Bronchial epithelial cell (primary cell): ENCODE data around the gene CRLF3. TPM values are rescaled to one million over a fixed set of nuclear protein-coding genes. Genes with fewer than 3 reads are reported as not detected.
A peak's percentile ranks its signal among the peaks of the same experiment; 100 is the strongest.
"Not testable (repeated sequence)": the region's sequence is repeated elsewhere in the genome, so short reads cannot be mapped to it uniquely, and the experiment has no call there.

Source experiments
- DNase-seq: peaks from one replicate; pipeline ENCODE4 v3.0.0-alpha.2; 2010; ENCODE audit warnings: low read depth
- FAIRE-seq: peaks from 2 replicates; lab custom pipeline; 2011; peaks lifted over from hg19 to GRCh38; lab: Jason Lieb, UNC
- H3K27me3 ChIP-seq: 2 replicates; pipeline ENCODE4 v1.5.1; 2011; ENCODE audit warnings: low read length; ENCODE audit not compliant: control insufficient read depth, insufficient read depth
- H3K36me3 ChIP-seq: 2 replicates; pipeline ENCODE4 v1.5.1; 2011; ENCODE audit warnings: low read length; ENCODE audit not compliant: control insufficient read depth, insufficient read depth
- H3K4me3 ChIP-seq: 2 replicates; pipeline ENCODE4 v1.5.1; 2011; ENCODE audit warnings: mild to moderate bottlenecking, low read depth, low read length, control low read depth
- CTCF ChIP-seq: IDR thresholded peaks from 2 replicates; pipeline ENCODE4 v1.5.1; 2011; ENCODE audit warnings: mild to moderate bottlenecking, moderate library complexity, low read length, control low read depth, inconsistent platforms; ENCODE audit not compliant: insufficient read depth, severe bottlenecking
- total RNA-seq: library from RNA; depleted of rRNA; stranded (reverse); fragments of >200 nt; gene quantifications from 2 replicates; pipeline ENCODE4 v1.2.1, GENCODE V29; 2014

CRLF3 gene
- total RNA-seq, 1 donor from 2014 or later, result 27.6 TPM

GRCh38 chr17:30821871-30822723, 2.4 kb downstream of the CRLF3 start:
- no peak for TF ChIP-seq CTCF
- DNase-seq, result no peak
- H3K36me3 ChIP-seq, result no peaks in the 10 kb centered on the region
- no peak for FAIRE-seq
- H3K4me3 ChIP-seq, result no peak overlapping the region
- no peaks in the 10 kb centered on the region for H3K27me3 ChIP-seq

- Histone ChIP-seq H3K36me3 (no peaks in the 10 kb centered on the region), H3K4me3 (no peak overlapping the region), H3K27me3 (no peaks in the 10 kb centered on the region)
- no peak for FAIRE-seq
- DNase-seq, result no peak
- TF ChIP-seq CTCF, result no peak
Measured at GRCh38 chr17:30819971-30820705, 4.4 kb downstream of the CRLF3 start.

- TF ChIP-seq CTCF, result no peak
- H3K36me3 ChIP-seq, result no peaks in the 10 kb centered on the region
- no peaks in the 10 kb centered on the region for H3K27me3 ChIP-seq
- FAIRE-seq (no peak), DNase-seq (no peak)
- H3K4me3 ChIP-seq, result no peak overlapping the region
Measured at GRCh38 chr17:30816165-30816564, 8.3 kb downstream of the CRLF3 start.

GRCh38 chr17:30814860-30815259, 9.6 kb downstream of the CRLF3 start:
- H3K4me3 ChIP-seq, FAIRE-seq, DNase-seq, H3K36me3 ChIP-seq, H3K27me3 ChIP-seq: not testable (repeated sequence)

GRCh38 chr17:30814236-30814635, 10.3 kb downstream of the CRLF3 start:
- not testable (repeated sequence) for H3K36me3 ChIP-seq, DNase-seq, H3K4me3 ChIP-seq, FAIRE-seq, H3K27me3 ChIP-seq

- TF ChIP-seq CTCF, result no peak
- no peaks in the 10 kb centered on the region for H3K27me3 ChIP-seq
- DNase-seq (peak; percentile 89), FAIRE-seq (no peak)
- H3K4me3 ChIP-seq, result no peak overlapping the region
- peaks cover 2% of the 10 kb centered on the region for H3K36me3 ChIP-seq
Measured at GRCh38 chr17:30812218-30813177, 12.0 kb downstream of the CRLF3 start.
